ENCODE measurements around the gene HOXB2.

Gene HOXB2

GRCh38 chr17:48586355-48587258 lies 41.7 kb upstream of the HOXB2 start:
- H3K9me2 ChIP-seq (replicated peaks; ENCODE audit: low read depth, low read length) = no peaks in the 10 kb centered on the region
- peaks cover 38% of the 10 kb centered on the region for H3K36me3 ChIP-seq (ENCODE audit: insufficient read depth, low read length)
- no peaks in the 10 kb centered on the region for H3F3A ChIP-seq (ENCODE audit: low read depth)
- H3K9ac ChIP-seq (ENCODE audit: low read depth, low read length, poor library complexity, severe bottlenecking) = peak overlapping the region; percentile 100
- H2AFZ ChIP-seq (ENCODE audit: low read length) = no peak overlapping the region
- H3K4me3 ChIP-seq (ENCODE audit: low read length, poor library complexity, severe bottlenecking) = peak overlapping the region; percentile 89
- H3K4me2 ChIP-seq (ENCODE audit: low read depth, low read length, poor library complexity, severe bottlenecking) = peak overlapping the region; percentile 98
- peaks cover 55% of the 10 kb centered on the region for H3K4me1 ChIP-seq (ENCODE audit: insufficient read depth, low read length, poor library complexity, severe bottlenecking)
- peaks cover 96% of the 10 kb centered on the region for H4K20me1 ChIP-seq (ENCODE audit: insufficient read depth, low read length, poor library complexity, severe bottlenecking)
- TF ChIP-seq EZH2phosphoT487 (IDR thresholded peaks at IDR 0.05; ENCODE audit: borderline replicate concordance) = no peak
- TF ChIP-seq, protein P1, sequence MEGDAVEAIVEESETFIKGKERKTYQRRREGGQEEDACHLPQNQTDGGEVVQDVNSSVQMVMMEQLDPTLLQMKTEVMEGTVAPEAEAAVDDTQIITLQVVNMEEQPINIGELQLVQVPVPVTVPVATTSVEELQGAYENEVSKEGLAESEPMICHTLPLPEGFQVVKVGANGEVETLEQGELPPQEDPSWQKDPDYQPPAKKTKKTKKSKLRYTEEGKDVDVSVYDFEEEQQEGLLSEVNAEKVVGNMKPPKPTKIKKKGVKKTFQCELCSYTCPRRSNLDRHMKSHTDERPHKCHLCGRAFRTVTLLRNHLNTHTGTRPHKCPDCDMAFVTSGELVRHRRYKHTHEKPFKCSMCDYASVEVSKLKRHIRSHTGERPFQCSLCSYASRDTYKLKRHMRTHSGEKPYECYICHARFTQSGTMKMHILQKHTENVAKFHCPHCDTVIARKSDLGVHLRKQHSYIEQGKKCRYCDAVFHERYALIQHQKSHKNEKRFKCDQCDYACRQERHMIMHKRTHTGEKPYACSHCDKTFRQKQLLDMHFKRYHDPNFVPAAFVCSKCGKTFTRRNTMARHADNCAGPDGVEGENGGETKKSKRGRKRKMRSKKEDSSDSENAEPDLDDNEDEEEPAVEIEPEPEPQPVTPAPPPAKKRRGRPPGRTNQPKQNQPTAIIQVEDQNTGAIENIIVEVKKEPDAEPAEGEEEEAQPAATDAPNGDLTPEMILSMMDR (conservative IDR thresholded peaks at IDR 0.05; ENCODE audit: low read length) = no peak; the same call in 1 of the 2 replicates
- peaks cover 48% of the 10 kb centered on the region for H3K27me3 ChIP-seq (ENCODE audit: insufficient read depth, low read length, poor library complexity, severe bottlenecking)
- no peaks in the 10 kb centered on the region for H3K9me3 ChIP-seq (ENCODE audit: insufficient read depth, low read depth, low read length)
- H3K79me2 ChIP-seq (ENCODE audit: insufficient read depth, low read length) = peaks cover 100% of the 10 kb centered on the region

- peak overlapping the region; percentile 89 for H3K4me3 ChIP-seq (ENCODE audit: low read length, poor library complexity, severe bottlenecking)
- TF ChIP-seq, protein P1 (conservative IDR thresholded peaks at IDR 0.05; ENCODE audit: low read length) = no peak
- TF ChIP-seq EZH2phosphoT487 (IDR thresholded peaks at IDR 0.05; ENCODE audit: borderline replicate concordance) = no peak
- peaks cover 36% of the 10 kb centered on the region for H3K36me3 ChIP-seq (ENCODE audit: insufficient read depth, low read length)
- H3K4me2 ChIP-seq (ENCODE audit: low read depth, low read length, poor library complexity, severe bottlenecking) = peak overlapping the region; percentile 98
- peaks cover 55% of the 10 kb centered on the region for H3K4me1 ChIP-seq (ENCODE audit: insufficient read depth, low read length, poor library complexity, severe bottlenecking)
- peaks cover 43% of the 10 kb centered on the region for H3K27me3 ChIP-seq (ENCODE audit: insufficient read depth, low read length, poor library complexity, severe bottlenecking)
- no peak overlapping the region for H2AFZ ChIP-seq (ENCODE audit: low read length)
- H3K9me2 ChIP-seq (replicated peaks; ENCODE audit: low read depth, low read length) = no peaks in the 10 kb centered on the region
- no peaks in the 10 kb centered on the region for H3K9me3 ChIP-seq (ENCODE audit: insufficient read depth, low read depth, low read length)
- H3K9ac ChIP-seq (ENCODE audit: low read depth, low read length, poor library complexity, severe bottlenecking) = peak overlapping the region; percentile 100
- H4K20me1 ChIP-seq (ENCODE audit: insufficient read depth, low read length, poor library complexity, severe bottlenecking) = peaks cover 98% of the 10 kb centered on the region
- H3F3A ChIP-seq (ENCODE audit: low read depth) = peaks cover 9% of the 10 kb centered on the region; the same call in 1 of the 2 replicates
- H3K79me2 ChIP-seq (ENCODE audit: insufficient read depth, low read length) = peaks cover 100% of the 10 kb centered on the region
Observed at GRCh38 chr17:48584223-48584741, 39.4 kb upstream of the HOXB2 start.

- H3K4me3 ChIP-seq (ENCODE audit: low read length, poor library complexity, severe bottlenecking) = peak overlapping the region; percentile 89
- TF ChIP-seq EZH2phosphoT487 (IDR thresholded peaks at IDR 0.05; ENCODE audit: borderline replicate concordance) = no peak
- TF ChIP-seq, protein P1 (conservative IDR thresholded peaks at IDR 0.05; ENCODE audit: low read length) = no peak
- peaks cover 100% of the 10 kb centered on the region for H3K79me2 ChIP-seq (ENCODE audit: insufficient read depth, low read length)
- H4K20me1 ChIP-seq (ENCODE audit: insufficient read depth, low read length, poor library complexity, severe bottlenecking) = peaks cover 98% of the 10 kb centered on the region
- H3K9me3 ChIP-seq (ENCODE audit: insufficient read depth, low read depth, low read length) = no peaks in the 10 kb centered on the region
- H3K27me3 ChIP-seq (ENCODE audit: insufficient read depth, low read length, poor library complexity, severe bottlenecking) = peaks cover 47% of the 10 kb centered on the region
- peaks cover 9% of the 10 kb centered on the region; the same call in 1 of the 2 replicates for H3F3A ChIP-seq (ENCODE audit: low read depth)
- H3K9ac ChIP-seq (ENCODE audit: low read depth, low read length, poor library complexity, severe bottlenecking) = peak overlapping the region; percentile 100
- H3K4me1 ChIP-seq (ENCODE audit: insufficient read depth, low read length, poor library complexity, severe bottlenecking) = peaks cover 55% of the 10 kb centered on the region
- no peak overlapping the region for H2AFZ ChIP-seq (ENCODE audit: low read length)
- no peaks in the 10 kb centered on the region for H3K9me2 ChIP-seq (replicated peaks; ENCODE audit: low read depth, low read length)
- H3K4me2 ChIP-seq (ENCODE audit: low read depth, low read length, poor library complexity, severe bottlenecking) = peak overlapping the region; percentile 98
- peaks cover 41% of the 10 kb centered on the region for H3K36me3 ChIP-seq (ENCODE audit: insufficient read depth, low read length)
Observed at GRCh38 chr17:48583708-48584222, 38.9 kb upstream of the HOXB2 start.
